Endometrium (tissue), 2 donors: ENCODE measurements around the gene OR5D13.

ENCODE experiments used
- FAIRE-seq: peaks from 2 replicates; lab custom pipeline; 2012; peaks lifted over from hg19 to GRCh38; lab: Jason Lieb, UNC
- donor health status: control.
- donor health status: control.

Gene OR5D13

GRCh38 chr11:55773138-55773537, at the start of gene OR5D13:
Gene OR5D13 (plus strand): TSS chr11:55773438. CDS start chr11:55773438, 0 bp downstream.
- no peak for FAIRE-seq

- FAIRE-seq = no peak
These were observed 46.4 kb upstream of the OR5D13 start for GRCh38 chr11:55726715-55727324.

- FAIRE-seq = no peak
These were observed 40.3 kb upstream of the OR5D13 start for GRCh38 chr11:55732936-55733335.

- no peak for FAIRE-seq
These were observed 18.4 kb downstream of the OR5D13 start for GRCh38 chr11:55791606-55792005.

GRCh38 chr11:55793321-55793720, 20.1 kb downstream of the OR5D13 start:
- FAIRE-seq = no peak

- no peak for FAIRE-seq
These were observed 22.0 kb downstream of the OR5D13 start, which contains the start of gene OR5D14 for GRCh38 chr11:55795256-55795655. Gene OR5D14 (plus strand): TSS chr11:55795556. CDS start chr11:55795556, 0 bp downstream.

- no peak for FAIRE-seq
These were observed 33.0 kb downstream of the OR5D13 start for GRCh38 chr11:55806248-55806647.

GRCh38 chr11:55811067-55811466, 37.8 kb downstream of the OR5D13 start, which contains the start of gene OR5L1:
Gene OR5L1 (plus strand): TSS chr11:55811367. CDS start chr11:55811467, 100 bp downstream.
- no peak for FAIRE-seq

GRCh38 chr11:55819330-55819729, 46.1 kb downstream of the OR5D13 start, which contains the start of gene OR5D18:
Gene OR5D18 (plus strand): TSS chr11:55819630. CDS start chr11:55819630, 0 bp downstream.
- no peak for FAIRE-seq
